ENCODE results near the gene LCOR.

DNA sequence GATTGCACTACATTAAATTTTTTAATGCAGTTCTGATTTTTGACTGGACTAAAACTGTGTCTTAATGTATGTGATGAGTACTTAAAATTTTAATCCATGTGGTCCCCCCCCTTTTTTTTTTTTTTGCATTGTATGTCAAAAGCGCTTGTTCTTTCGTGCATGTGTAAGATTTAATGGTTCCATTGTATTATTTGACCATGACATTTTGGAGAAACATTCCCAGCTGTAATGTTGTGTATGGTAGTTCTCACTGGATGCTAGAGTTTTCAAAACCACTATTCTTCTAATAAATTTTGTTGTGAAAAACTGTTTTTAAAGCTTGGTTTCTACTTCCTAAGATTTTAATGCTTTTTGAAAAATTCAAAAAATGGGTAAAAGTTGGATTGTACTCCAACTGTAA is 132.0 kb downstream of the LCOR start:
- TF ChIP-seq GATA3 (IDR thresholded peaks at IDR 0.05; ENCODE audit: low read depth, low read length) (no peak), GATA2 (IDR thresholded peaks at IDR 0.05; ENCODE audit: low read depth, low read length) (no peak)

Data from SH-SY5Y (cell line).